Karpas-422 (cell line): ENCODE measurements around the gene ZGPAT. TPM values are rescaled to one million over a fixed set of nuclear protein-coding genes. Genes with fewer than 3 reads are reported as not detected.
A peak's percentile ranks its signal among the peaks of the same experiment; 100 is the strongest.

Experiments used
- DNase-seq: peaks from one replicate; pipeline ENCODE4 v3.0.0-alpha.2; 2015
- H2AFZ ChIP-seq: fragments of 200-600 bp; sonication (generic); 2 replicates; pipeline ENCODE4 v1.6.1; 2014; ENCODE audit warnings: antibody characterized with exemption, low read length, mixed read lengths
- H3K27ac ChIP-seq: fragments of 200-600 bp; sonication (generic); 2 replicates; pipeline ENCODE4 v1.5.1; 2014; ENCODE audit warnings: mild to moderate bottlenecking, low read length, moderate library complexity
- H3K27me3 ChIP-seq: fragments of 200-600 bp; sonication (generic); 2 replicates; pipeline ENCODE4 v1.6.1; 2014; ENCODE audit warnings: low read length, mixed read lengths
- H3K36me3 ChIP-seq: fragments of 200-600 bp; sonication (generic); 2 replicates; pipeline ENCODE4 v1.6.1; 2014; ENCODE audit warnings: low read length, mixed read lengths; ENCODE audit not compliant: insufficient read depth
- H3K4me1 ChIP-seq: fragments of 200-600 bp; sonication (generic); 2 replicates; pipeline ENCODE4 v1.6.1; 2014; ENCODE audit warnings: mild to moderate bottlenecking, low read length, mixed read lengths
- H3K4me2 ChIP-seq: fragments of 200-600 bp; sonication (generic); 2 replicates; pipeline ENCODE4 v1.6.1; 2014; ENCODE audit warnings: low read length, low read depth, mild to moderate bottlenecking; ENCODE audit not compliant: poor library complexity, severe bottlenecking
- H3K4me3 ChIP-seq: fragments of 200-600 bp; sonication (generic); 2 replicates; pipeline ENCODE4 v1.5.1; 2014; ENCODE audit warnings: mild to moderate bottlenecking, antibody characterized with exemption, low read length, mixed read lengths
- H3K79me2 ChIP-seq: fragments of 200-600 bp; sonication (generic); 2 replicates; pipeline ENCODE4 v1.6.1; 2014; ENCODE audit warnings: mild to moderate bottlenecking, low read length, mixed read lengths
- H3K9ac ChIP-seq: fragments of 200-600 bp; sonication (generic); 2 replicates; pipeline ENCODE4 v1.6.0; 2014; ENCODE audit warnings: low read length
- H3K9me2 ChIP-seq: fragments of 200-600 bp; sonication (generic), shearing (Covaris generic); replicated peaks from 2 replicates; pipeline ENCODE4 v1.6.0; 2014; ENCODE audit warnings: mild to moderate bottlenecking, low read length, moderate library complexity; ENCODE audit not compliant: insufficient read depth
- H3K9me3 ChIP-seq: fragments of 300-700, 200-600 bp; sonication (generic); 2 replicates; pipeline ENCODE4 v1.6.1; 2014; ENCODE audit warnings: low read length, mixed read lengths
- H4K20me1 ChIP-seq: fragments of 200-600 bp; sonication (generic); 2 replicates; pipeline ENCODE4 v1.6.1; 2014; ENCODE audit warnings: mild to moderate bottlenecking, antibody characterized with exemption, low read length, low read depth; ENCODE audit not compliant: insufficient read depth
- total RNA-seq: library from RNA; depleted of rRNA; stranded (reverse); fragments of >200 nt; shearing (Covaris generic); gene quantifications from 2 replicates; pipeline ENCODE4 v1.2.3, GENCODE V29; 2014; ENCODE audit warnings: low replicate concordance

Gene ZGPAT
- total RNA-seq, 1 experiment from 2014 or later, result 12.2 TPM

DNA sequence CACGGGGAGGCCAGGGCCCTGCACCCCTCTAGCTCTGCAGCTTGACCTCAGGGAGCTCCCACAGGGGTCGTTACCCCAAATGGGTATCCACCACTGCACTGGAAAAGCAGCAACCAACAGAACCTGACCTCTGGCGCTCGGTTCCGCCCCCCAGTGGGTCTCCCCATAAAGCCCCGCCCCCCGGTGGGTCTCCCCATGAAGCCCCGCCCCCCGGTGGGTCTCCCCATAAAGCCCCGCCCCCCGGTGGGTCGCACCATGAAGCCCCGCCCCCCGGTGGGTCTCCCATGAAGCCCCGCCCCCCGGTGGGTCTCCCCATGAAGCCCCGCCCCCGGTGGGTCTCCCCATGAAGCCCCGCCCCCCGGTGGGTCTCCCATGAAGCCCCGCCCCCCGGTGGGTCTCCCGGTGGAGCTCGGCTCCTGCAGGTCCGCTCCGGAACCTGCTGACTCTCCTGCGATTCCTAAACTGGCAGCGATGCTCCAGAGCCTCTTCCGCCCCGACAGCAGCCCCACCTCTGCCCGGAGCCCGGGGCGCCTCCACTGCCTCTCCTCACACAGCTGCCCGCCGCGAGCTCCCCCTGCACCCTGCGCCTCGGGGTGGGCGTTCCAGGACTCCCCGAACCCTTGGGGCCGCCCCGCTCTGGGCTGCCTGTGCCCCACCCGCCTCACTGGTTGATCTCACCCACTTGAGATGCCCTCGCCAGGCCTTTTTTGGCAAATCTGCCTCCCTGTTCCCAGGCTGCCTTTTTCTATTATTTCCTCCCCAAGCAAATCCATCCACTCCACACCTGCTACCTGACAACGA, 43.8 kb downstream of the ZGPAT start:
- Histone ChIP-seq H3K27ac (no peak overlapping the region), H3K4me1 (peaks cover 7% of the 10 kb centered on the region), H2AFZ (no peak overlapping the region), H3K27me3 (no peaks in the 10 kb centered on the region), H3K79me2 (no peaks in the 10 kb centered on the region), H3K9me3 (no peaks in the 10 kb centered on the region), H3K9me2 (no peaks in the 10 kb centered on the region), H3K36me3 (no peaks in the 10 kb centered on the region), H3K4me3 (no peak overlapping the region), H3K4me2 (no peak overlapping the region), H4K20me1 (no peaks in the 10 kb centered on the region), H3K9ac (no peak overlapping the region)
- DNase-seq, result peak; percentile 53

DNA sequence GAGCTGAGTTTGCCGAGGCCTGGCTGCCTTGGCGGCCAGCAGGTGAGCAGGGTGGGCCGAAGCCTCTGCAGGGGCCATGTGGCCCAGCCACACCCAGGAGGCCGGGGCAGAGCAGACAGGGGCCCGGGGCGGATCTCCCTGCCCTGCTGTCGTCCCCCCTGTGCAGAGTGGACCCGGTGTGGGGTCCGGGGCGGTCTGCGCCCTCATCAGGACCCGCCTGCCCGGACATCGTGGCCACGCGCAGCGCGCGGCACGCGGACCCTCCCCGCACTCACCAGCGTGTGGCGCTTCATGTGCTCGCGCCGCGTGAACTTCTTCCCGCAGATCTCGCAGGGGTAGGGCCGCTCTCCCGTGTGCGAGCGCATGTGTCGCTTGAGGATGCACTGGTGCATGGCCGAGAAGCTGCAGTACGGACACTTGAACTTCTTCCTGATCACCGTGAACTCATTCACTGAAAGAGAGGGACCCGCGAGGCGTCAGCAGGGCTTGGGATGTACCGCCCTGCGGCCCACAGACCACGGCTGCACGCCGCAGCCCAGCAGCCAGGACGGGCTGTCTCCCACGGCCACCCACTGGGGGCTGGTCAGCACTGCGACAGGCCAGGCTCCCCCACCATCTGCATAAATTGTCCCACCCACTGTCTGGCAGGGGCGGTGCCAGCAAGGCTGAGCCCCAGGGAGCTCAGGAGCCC, 44.7 kb downstream of the ZGPAT start:
- Histone ChIP-seq H2AFZ (no peak overlapping the region), H3K27me3 (no peaks in the 10 kb centered on the region), H3K36me3 (no peaks in the 10 kb centered on the region), H3K9me3 (no peaks in the 10 kb centered on the region), H3K4me1 (peaks cover 2% of the 10 kb centered on the region; the same call in 1 of the 2 replicates), H3K9me2 (no peaks in the 10 kb centered on the region), H3K4me2 (no peak overlapping the region), H3K79me2 (no peaks in the 10 kb centered on the region), H3K4me3 (no peak overlapping the region), H3K27ac (no peak overlapping the region), H4K20me1 (no peaks in the 10 kb centered on the region), H3K9ac (no peak overlapping the region)
- DNase-seq, result no peak

DNA sequence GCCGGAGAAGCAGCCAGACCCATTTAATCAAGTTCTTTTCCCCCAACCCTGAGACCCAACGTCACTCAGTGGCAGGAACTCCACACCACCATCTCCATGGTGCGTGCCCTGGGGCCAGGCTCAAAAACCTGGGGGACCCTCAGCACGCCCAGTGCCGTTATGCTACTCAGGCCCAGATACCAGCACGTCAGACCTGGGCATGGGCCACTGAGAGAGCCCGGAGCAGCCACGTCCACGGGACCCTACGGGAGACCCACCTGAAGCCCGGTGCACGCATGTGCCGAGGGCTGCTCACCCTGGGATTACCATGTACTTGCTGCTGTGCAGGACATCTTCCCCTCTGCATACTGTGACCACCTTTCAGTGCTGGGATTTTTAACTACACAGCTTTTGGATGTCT, 45.5 kb downstream of the ZGPAT start:
- no peaks in the 10 kb centered on the region for H4K20me1 ChIP-seq
- H2AFZ ChIP-seq, result no peak overlapping the region

DNA sequence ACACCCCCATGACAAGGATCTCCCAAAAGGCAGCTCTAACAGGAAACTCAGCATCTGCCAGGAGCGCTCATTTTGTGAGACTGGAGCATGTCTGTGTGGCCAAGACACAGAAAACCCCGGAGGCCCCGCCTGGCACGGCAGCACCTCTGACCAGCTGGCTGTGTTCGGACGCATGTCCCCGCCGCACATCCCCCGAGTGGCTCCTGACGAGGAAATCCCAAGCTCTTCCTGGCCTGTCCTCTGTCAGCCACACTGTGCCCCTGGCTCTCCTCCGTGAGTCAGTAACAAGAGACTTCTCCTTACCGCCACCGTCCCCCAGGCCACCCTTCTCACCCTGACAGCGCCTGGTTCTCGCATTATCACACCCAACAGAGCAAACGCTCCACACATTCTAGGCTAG, 46.2 kb downstream of the ZGPAT start:
- H3K9me3 ChIP-seq, result no peaks in the 10 kb centered on the region
- H3K79me2 ChIP-seq, result no peaks in the 10 kb centered on the region
- H3K9me2 ChIP-seq, result no peaks in the 10 kb centered on the region
- no peaks in the 10 kb centered on the region for H3K4me1 ChIP-seq
- H3K36me3 ChIP-seq, result no peaks in the 10 kb centered on the region
- DNase-seq, result no peak
- H3K27ac ChIP-seq, result no peak overlapping the region
- no peaks in the 10 kb centered on the region for H4K20me1 ChIP-seq
- no peak overlapping the region for H3K4me2 ChIP-seq
- no peak overlapping the region for H3K9ac ChIP-seq
- H2AFZ ChIP-seq, result no peak overlapping the region
- H3K4me3 ChIP-seq, result no peak overlapping the region
- no peaks in the 10 kb centered on the region for H3K27me3 ChIP-seq

More for the DNA sequence above, 45.5 kb downstream of the ZGPAT start:
- H3K27ac ChIP-seq, result no peak overlapping the region
- no peaks in the 10 kb centered on the region for H3K9me3 ChIP-seq
- no peaks in the 10 kb centered on the region for H3K4me1 ChIP-seq
- no peak overlapping the region for H3K4me2 ChIP-seq
- no peaks in the 10 kb centered on the region for H3K36me3 ChIP-seq
- H3K27me3 ChIP-seq, result no peaks in the 10 kb centered on the region
- no peak overlapping the region for H3K9ac ChIP-seq
- H3K9me2 ChIP-seq, result no peaks in the 10 kb centered on the region
- no peaks in the 10 kb centered on the region for H3K79me2 ChIP-seq
- H3K4me3 ChIP-seq, result no peak overlapping the region
- no peak for DNase-seq

DNA sequence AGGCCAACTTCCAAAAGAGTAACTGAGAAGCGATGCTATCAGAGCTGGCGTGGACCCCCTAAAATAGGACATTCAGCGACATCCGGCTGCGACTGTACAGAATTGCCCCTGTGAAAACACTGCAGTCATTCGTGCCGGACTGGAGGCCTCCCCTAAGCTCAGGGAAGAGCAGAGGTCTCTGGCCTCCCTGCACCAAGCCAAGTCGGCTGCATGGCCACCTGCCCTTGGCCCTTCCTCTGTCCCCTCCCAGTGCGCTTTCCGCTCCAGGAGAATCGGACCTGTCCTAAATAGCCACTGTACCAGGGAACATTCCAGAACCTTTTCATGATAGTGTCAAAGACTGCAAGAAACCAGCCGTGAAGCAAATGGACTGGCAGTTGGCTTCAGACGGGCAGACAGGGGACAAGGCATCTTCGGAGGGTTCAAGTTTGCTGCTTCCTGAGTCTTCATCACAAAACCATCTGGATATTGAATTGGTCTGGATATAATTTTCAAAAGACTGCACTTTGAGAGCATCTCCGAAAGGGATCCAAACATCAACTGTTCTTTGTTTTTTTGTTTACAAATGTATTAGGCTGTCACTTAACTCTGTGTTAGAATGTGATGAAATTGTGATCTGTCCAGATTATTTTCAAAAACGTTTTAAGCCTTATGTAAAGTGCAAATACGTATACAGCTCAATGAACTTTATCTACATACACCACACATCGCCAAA, 48.3 kb downstream of the ZGPAT start:
- no peak overlapping the region for H3K4me3 ChIP-seq
- H3K9me2 ChIP-seq, result no peaks in the 10 kb centered on the region
- H3K4me1 ChIP-seq, result no peaks in the 10 kb centered on the region
- no peak overlapping the region for H3K9ac ChIP-seq
- no peaks in the 10 kb centered on the region for H3K9me3 ChIP-seq
- H3K27me3 ChIP-seq, result no peaks in the 10 kb centered on the region
- no peak for DNase-seq
- H4K20me1 ChIP-seq, result no peaks in the 10 kb centered on the region
- no peak overlapping the region for H2AFZ ChIP-seq
- no peak overlapping the region for H3K27ac ChIP-seq
- no peak overlapping the region for H3K4me2 ChIP-seq
- no peaks in the 10 kb centered on the region for H3K79me2 ChIP-seq
- H3K36me3 ChIP-seq, result no peaks in the 10 kb centered on the region

DNA sequence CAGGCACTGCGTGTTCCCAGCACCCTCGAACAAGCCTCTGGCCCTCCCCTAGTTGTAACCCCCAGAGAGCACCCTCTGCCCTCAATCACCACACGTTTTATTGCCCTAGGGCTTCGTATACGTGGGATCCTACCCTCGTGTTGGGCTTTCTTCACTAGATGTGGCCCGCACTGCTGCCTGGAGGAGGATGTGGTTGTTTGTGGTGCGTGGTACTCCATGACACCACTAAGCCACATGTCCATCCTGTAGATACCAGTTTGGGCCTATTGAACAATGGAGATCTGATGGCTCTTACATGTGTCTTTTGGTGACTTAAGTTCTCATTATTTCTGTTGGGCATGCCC, 48.8 kb downstream of the ZGPAT start:
- Histone ChIP-seq H2AFZ (no peak overlapping the region), H3K9me3 (no peaks in the 10 kb centered on the region), H3K79me2 (no peaks in the 10 kb centered on the region), H3K27me3 (no peaks in the 10 kb centered on the region), H3K9ac (no peak overlapping the region), H3K4me3 (no peak overlapping the region), H3K4me2 (no peak overlapping the region), H3K27ac (no peak overlapping the region), H3K4me1 (no peaks in the 10 kb centered on the region), H3K36me3 (no peaks in the 10 kb centered on the region), H4K20me1 (no peaks in the 10 kb centered on the region), H3K9me2 (no peaks in the 10 kb centered on the region)
- DNase-seq, result no peak

DNA sequence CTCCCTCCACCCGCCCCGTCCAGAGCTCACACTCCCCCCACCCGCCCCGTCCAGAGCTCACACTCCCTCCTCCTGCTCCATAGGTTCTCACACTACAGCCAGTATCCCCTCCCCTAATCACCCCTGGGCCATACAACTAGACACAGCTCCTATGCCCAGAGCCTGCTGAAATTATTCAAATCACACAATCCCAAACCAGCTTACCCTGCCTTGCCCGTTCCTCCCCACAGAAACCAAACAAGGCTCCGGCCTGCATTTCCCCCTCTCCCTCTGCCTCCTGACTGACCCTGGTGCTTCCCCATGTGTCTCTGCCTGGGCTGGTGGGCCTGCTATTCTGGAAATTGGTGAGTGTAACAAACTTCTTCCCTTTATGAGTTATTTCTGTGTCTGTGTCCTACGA, 50.3 kb downstream of the ZGPAT start:
- no peaks in the 10 kb centered on the region for H3K36me3 ChIP-seq

DNA sequence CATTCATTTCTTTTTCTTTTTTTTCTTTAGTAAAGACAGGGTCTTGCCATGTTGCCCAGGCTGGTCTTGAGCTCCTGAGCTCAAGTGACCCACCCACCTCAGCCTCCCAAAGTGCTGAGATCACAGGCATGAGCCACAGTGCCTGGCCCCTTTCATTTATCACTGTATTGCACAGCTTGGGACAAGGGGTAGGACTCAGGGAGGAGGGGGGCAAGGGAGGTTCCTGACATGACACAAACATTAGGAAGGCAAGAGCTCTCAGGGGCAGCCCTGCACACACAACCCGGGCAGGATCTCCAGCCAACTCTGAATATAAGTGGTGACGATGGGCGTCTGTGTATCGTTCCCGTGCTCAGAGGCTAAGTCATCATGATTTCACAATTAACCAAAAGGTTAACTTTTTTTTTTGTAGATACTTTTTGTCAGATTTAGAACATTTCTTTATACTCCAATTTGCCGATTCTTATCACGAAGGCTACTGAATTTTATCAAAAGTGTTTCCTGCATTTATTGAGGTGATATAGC, 51.6 kb downstream of the ZGPAT start:
- no peak overlapping the region for H3K4me3 ChIP-seq
- H3K27ac ChIP-seq, result no peak overlapping the region
- H3K4me1 ChIP-seq, result no peaks in the 10 kb centered on the region
- H4K20me1 ChIP-seq, result no peaks in the 10 kb centered on the region
- H3K9ac ChIP-seq, result no peak overlapping the region
- H3K4me2 ChIP-seq, result no peak overlapping the region
- H3K27me3 ChIP-seq, result no peaks in the 10 kb centered on the region
- no peaks in the 10 kb centered on the region for H3K9me2 ChIP-seq
- DNase-seq, result no peak
- H3K36me3 ChIP-seq, result no peaks in the 10 kb centered on the region
- no peak overlapping the region for H2AFZ ChIP-seq
- H3K9me3 ChIP-seq, result no peaks in the 10 kb centered on the region
- H3K79me2 ChIP-seq, result no peaks in the 10 kb centered on the region

More for the DNA sequence above, 50.3 kb downstream of the ZGPAT start:
- H3K4me1 ChIP-seq, result no peaks in the 10 kb centered on the region
- no peaks in the 10 kb centered on the region for H4K20me1 ChIP-seq
- H3K27ac ChIP-seq, result no peak overlapping the region
- no peaks in the 10 kb centered on the region for H3K79me2 ChIP-seq
- no peaks in the 10 kb centered on the region for H3K9me3 ChIP-seq
- no peak overlapping the region for H3K4me3 ChIP-seq
- no peak for DNase-seq
- H3K4me2 ChIP-seq, result no peak overlapping the region
- no peaks in the 10 kb centered on the region for H3K9me2 ChIP-seq
- no peaks in the 10 kb centered on the region for H3K27me3 ChIP-seq
- H3K9ac ChIP-seq, result no peak overlapping the region
- no peak overlapping the region for H2AFZ ChIP-seq
